HG02610 (cell line): ENCODE measurements around the gene MAP6.

Source experiments
- ATAC-seq: cut with Tn5 transposase; IDR thresholded peaks from one replicate; pipeline ENCODE4 v1.9.1; 2021; ENCODE audit warnings: mild to moderate bottlenecking, moderate library complexity; ENCODE audit not compliant: unreplicated experiment

The MAP6 gene

DNA sequence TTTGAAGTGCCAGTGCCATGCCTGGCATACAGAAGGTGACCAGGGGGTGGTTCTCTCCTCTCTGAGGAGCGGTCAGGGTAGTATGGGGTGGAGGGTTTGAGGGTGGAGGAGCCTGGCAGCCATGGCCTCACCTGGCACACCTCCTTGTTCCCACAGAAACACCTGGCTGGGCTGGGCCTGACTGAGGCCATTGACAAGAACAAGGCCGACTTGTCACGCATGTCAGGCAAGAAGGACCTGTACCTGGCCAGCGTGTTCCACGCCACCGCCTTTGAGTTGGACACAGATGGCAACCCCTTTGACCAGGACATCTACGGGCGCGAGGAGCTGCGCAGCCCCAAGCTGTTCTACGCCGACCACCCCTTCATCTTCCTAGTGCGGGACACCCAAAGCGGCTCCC lies 97.2 kb downstream of the MAP6 start:
- no peak for ATAC-seq

DNA sequence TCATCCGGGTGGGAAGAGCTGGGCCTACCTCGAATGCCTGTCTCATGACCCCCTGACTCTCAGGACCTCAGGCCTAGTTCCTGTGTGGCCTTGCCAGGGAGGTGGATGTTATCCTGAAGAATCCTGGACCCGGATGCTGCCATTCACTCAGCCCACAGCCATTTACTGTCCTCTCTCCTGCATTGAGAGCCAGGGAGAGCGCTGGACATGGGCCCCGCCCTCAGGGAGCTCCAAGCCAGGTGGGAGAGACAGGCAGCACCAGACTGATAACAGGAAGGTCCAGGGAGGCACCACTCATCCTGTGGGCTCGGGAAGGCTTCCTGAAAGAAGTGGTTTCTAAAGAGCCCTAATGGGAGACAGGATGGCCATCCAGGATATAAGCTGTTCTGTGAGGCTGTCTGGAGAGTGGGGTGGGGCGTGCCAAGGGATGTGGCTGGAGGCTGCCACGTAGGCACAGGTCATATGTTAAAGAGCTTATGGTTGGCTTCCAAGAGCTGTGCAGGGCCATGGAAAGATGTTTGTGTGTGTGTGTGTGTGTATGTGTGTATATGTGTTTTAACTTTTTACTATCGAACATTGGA lies 98.2 kb downstream of the MAP6 start:
- ATAC-seq, result no peak

DNA sequence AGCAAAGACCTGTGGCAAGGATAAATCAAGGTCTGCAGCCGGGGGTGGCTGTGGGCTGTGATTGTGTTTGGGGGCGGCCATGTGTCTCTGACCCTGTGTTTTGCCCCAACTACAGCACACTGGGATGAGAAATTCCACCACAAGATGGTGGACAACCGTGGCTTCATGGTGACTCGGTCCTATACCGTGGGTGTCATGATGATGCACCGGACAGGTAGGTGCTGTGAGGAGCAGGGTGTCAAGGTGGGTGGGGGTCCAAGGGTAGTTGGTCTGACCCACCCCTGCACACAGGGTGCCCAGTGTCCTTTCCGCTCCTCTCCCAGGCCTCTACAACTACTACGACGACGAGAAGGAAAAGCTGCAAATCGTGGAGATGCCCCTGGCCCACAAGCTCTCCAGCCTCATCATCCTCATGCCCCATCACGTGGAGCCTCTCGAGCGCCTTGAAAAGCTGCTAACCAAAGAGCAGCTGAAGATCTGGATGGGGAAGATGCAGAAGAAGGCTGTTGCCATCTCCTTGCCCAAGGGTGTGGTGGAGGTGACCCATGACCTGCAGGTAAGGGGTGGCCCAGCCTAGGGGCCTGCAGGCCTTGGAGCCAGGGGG lies 100.1 kb downstream of the MAP6 start:
- ATAC-seq, result no peak

DNA sequence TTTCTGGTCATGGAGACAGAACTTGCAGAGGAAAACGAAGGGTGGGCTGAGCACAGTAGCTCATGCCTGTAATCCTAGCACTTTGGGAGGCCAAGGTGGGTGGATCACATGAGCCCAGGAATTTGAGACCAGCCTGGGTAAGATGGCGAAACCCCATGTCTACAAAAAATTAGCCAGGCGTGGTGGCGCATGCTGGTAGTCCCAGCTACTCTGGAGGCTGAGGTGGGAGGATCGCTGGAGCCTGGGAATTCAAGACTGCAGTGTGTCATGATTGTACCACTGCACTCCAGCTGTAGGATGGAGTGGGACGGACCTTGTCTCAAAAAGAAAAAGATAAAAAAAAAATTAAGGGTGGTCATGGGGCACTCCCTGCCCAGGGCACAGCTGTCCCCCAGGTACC lies 100.9 kb downstream of the MAP6 start:
- ATAC-seq, result no peak

DNA sequence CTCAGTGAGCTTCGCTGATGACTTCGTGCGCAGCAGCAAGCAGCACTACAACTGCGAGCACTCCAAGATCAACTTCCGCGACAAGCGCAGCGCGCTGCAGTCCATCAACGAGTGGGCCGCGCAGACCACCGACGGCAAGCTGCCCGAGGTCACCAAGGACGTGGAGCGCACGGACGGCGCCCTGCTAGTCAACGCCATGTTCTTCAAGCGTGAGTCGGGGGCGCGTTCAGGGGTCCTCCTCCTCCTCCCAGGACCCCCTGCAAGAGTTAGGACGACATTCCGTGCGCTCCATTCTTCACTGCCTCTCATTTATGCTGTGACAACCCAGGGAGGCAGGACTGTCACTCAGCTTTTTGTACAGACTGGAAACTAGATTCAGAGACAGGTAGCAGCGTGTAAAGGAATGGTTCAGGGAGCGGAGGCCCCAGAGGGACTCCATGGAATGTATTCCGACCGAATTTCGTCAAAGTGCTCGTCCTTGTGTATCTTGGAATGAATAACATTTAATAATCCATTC lies 102.0 kb downstream of the MAP6 start:
- ATAC-seq, result no peak

DNA sequence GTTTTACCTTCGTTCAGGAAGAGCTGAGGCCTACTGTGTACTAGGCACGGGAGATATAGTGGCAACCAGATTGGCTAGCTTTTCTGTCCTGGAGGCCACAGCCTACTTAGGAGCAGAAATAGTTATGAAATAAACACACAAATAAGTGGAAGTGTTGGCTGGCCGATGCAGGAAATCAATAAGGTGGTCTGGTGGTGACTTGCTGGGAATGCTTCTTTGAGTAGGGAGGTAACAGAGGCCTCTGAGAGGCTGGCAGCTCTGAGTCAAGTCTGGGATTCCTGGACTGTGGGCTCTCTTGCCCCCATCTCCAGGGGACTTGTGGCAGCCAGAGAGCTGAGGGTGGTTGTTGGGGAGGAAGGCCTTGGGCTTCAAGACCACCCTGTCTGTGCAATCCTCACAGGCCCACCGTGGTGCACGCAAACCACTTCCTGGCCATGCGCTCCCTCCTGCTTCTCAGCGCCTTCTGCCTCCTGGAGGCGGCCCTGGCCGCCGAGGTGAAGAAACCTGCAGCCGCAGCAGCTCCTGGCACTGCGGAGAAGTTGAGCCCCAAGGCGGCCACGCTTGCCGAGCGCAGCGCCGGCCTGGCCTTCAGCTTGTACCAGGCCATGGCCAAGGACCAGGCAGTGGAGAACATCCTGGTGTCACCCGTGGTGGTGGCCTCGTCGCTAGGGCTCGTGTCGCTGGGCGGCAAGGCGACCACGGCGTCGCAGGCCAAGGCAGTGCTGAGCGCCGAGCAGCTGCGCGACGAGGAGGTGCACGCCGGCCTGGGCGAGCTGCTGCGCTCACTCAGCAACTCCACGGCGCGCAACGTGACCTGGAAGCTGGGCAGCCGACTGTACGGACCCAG lies 102.7 kb downstream of the MAP6 start:
- ATAC-seq, result no peak

DNA sequence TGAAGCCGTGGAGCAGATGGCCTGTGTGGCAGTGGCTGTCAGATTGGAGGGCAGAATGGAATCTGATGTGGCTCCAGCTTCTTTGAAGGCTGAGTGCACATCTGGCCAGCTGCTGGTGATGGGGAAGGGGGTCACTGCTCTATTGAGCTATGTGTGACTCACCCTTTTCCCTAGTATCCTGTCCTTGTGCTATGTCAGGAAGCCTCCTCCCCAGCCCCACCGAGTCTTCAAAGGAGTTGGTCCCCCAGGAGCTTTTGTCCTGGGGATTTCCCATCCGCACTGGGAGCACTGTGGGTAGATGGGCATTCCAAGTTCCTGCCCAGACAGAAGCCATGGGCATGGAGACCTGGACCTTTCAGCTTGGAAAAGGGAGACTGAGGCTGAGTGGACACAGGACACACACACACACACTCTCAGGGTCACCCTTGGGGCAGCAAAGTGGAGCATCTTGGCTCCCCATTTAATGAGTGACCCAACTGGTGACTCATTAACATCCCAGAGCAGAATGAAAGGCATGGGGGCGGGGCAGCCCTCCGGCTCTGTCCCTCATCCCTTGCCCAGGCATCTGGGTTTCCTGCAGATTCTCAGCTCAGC lies 103.5 kb downstream of the MAP6 start:
- ATAC-seq, result no peak

DNA sequence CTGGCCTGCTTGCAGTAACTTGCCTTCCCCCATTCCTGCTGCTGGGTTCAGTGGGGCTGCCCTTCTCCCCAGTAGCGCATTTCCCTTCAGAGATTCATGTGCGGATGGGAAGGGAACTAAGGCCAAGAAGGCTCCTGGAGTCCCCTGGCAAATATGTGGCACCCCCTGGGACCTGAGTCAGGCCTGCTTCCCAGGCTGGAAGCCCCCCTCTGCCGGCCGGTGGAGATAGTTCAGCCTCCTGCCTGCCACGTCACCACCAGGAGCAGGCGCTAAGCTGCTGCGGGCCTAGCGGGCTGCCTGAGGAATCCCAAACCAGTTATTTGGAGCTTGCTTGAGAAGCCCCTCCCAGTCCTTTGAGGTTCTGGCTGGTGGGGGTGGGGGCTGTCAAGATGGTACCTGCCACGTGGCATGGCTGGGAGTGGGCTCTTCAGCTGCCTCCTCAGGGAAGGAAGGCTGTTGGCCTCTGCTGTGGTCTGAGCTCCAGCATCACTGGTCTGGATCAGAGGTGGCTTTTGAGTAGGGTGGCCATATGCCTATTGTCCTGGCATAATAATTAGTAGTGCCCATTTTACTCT lies 104.8 kb downstream of the MAP6 start:
- no peak for ATAC-seq

DNA sequence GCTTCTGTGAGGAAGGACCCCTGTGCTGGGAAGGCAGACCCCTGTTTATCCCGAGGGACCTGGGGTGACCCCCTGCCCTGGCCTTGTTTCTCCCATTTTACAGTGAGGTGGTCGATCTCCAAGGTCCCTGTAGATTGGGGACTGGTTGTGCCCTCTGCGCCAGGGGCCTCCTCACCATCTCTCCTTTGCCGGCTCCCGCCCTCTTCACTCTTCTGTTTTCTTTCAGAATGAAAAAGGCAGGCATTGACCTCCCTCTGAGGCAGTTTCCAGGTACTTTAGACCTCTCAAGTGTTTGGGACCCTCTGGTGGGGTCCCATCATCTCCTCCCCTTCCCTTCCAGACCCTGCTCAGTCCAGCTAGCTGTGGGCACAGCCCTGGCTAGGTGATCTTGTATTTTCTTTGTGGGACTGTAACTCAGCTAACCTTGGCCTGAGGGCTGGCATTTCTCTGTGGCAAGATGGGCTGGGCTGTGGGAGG lies 105.3 kb downstream of the MAP6 start:
- no peak for ATAC-seq

DNA sequence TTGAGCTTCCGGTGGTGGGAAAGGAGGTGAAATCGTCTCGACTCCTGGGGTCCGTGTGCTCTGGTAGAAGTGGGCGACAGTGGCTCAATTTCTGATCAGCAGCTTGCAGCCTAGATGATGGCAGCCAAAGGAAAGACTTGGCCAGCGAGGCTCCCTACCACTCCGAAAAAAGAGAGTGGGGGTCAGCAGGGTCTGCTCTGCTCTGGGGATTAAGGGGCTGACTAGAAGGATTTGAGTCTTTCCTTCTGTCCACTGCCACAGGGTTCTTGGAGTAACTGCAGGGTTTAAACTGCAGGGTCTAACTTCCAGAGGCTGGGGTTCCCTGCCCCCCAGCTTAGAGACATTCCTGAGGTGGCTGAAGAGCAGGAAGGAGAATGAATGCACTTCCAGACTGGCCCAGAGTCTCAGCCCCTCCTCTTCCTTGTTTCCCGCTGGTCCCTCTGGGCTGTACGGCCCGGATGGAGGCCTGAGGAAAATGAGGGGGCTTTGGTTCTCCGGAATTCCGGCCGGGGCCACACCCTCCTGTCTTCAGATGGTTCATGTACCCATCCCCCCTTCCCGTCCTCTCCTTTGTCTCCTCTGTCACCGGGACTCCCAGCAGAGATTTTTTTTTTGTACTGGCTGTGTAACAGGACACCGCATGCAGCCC lies 105.9 kb downstream of the MAP6 start:
- ATAC-seq, result no peak

DNA sequence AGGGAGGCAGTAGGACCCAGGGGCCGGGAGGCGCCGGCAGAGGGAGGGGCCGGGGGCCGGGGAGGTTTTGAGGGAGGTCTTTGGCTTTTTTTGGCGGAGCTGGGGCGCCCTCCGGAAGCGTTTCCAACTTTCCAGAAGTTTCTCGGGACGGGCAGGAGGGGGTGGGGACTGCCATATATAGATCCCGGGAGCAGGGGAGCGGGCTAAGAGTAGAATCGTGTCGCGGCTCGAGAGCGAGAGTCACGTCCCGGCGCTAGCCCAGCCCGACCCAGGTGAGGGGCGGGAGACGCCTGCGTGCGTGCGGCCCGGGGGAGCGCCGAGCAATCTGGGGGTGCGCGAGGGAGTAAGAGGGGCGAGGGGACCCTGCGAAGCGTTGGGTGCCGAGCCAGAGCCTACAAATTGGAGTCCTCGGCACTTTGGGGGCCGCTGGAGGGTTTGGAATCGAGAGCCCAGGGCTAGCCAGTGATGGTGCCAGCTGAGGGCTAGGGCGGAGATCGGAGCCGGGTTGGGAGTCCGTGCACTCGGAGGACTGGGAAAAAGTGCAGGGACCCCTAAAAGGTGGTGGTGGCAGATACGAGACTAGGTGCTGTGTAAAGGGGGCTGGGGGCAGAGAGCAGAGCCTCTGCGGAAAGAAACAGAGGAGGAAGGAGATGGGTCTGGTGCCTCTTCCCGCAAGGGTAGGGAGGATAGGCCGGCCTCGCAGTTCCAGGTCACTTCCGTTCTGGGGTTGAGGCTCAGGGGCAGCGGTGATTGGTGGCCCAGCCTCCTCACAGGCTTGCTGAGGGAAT lies 106.6 kb downstream of the MAP6 start, which contains the start of gene SERPINH1:
Gene SERPINH1 (plus strand): TSS at position 206 of the 788 bp plus-strand sequence. CDS start 4,097 bp downstream, outside the sequence.
- ATAC-seq, result peak; percentile 78

DNA sequence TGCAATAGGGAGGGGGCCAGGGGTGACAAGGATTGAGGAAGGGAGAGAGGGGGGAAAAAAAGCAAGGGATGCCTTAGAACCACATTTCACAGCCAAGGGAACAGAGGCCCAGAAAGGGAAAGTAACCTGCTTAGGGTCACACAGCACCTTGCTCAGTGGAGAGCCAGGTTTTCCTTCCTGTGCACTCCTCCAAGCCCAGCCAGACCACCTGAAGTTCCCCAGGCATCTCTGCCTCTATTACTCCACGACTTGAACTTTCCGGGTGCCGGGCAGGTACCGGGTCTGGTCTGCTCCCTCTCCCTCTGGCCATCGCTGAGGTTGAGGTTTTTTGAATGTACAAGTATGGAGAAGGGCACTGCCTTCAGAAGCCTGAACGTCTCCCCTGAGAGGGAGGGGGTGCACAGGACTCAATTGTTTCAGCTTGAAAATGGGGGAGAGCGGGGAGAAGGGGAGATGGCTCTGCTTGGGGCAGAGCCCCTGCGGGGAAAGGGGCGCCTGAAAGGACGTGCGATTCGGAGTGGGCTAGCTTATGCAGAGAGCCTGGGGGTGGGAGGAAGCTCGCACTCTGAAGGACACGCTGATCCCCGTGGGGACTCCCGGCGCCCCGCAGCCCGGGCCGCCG lies 107.3 kb downstream of the MAP6 start:
- ATAC-seq, result no peak

DNA sequence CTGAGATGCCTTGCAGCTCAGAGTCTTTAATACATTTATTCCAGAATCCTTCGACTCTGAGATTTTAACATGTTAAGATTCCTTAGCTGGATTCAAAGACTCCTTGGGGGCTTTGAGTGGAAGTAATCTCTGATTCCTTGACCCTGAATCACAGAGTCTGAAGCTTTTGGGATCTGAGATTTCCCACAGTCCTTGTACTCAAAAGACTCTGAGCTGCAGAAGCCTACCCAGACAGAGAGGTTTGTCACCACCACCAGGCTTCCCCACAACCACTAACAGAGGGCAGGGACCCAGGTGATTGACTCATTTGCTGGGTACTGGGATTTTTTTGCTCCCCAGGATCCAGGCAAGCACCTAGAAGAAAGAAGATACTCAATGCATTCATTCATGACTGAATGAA lies 108.2 kb downstream of the MAP6 start:
- ATAC-seq, result no peak

DNA sequence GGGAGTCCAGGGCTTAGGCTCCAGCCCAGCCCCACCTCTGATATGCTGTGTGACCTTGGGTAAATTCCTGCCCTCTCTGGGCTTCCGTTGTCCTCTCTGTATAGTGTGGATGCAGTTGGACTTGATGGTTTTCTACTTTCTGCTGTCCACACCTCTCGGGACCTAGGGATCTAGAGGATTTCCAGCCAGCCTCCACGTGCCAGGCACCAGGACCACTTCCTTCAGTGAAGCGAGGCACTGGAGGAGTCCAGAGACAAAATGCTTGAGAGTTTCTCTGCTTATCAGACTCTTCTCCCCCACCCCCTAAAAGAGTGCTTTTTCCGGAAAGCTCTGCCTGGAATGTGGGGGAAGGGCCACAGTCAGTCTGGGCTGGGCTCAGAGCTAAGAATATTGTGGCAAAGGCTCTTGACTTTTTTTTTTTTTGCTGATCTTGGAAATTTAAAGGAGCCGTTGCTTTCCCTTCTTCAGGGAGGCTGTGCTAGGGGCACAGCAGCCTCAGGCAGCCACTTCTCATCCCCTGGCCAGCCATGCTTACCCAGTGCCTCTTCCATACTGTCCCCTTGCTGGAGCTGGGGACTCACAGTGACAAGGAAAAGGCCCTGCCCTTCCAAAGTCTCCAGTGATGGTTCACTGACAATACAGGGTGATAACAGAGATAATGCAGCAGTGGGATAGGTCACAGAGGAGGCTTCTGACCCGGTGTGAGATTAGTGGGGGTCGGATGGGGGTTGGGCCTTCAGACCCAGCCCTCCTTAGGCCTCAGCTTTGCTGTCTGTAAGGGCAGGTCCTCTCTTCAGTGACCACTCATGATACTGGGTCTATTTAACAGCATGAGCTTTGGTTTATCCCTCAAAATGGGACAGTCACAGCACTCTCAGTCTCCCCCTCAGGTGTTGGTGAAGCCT lies 109.6 kb downstream of the MAP6 start:
- no peak for ATAC-seq

DNA sequence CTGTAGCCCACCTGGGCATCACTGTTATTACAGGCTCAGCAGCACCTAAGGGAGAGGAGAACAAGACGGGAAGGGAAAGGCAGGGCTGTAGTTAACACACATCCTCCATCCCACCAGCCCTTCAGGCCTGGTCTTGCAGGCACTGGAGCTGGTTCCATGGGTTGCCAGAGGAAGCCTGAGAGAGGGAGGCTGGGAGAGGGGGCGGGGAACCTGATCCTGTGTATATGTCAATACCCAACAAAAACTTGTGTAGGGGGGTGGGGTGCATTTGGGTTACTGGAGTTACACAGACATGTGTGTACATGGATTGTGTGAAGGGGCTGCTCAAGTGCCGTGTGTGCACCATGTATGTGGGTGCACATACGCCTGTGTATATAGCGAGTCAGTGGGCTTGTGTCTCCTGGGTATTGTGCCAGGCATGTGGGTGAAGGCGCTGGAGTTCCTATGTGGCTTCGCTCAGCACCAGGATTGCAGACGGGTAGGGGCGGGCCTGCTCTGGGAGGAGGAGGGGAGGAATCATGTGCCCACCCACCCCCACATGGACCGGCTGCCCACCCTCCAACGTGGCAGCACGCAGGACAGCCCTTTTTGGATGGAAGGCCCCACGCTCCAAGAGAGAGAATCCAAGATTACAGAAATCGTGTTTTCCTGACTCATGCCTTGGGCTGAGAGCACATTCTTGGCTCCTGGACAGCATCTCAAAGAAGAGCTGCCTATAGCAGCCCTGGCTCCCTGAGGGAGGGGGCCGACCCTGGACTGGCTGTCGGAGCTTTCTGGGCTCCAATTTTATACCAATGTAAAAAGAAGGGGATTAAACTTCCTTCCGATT lies 111.0 kb downstream of the MAP6 start:
- ATAC-seq, result no peak

DNA sequence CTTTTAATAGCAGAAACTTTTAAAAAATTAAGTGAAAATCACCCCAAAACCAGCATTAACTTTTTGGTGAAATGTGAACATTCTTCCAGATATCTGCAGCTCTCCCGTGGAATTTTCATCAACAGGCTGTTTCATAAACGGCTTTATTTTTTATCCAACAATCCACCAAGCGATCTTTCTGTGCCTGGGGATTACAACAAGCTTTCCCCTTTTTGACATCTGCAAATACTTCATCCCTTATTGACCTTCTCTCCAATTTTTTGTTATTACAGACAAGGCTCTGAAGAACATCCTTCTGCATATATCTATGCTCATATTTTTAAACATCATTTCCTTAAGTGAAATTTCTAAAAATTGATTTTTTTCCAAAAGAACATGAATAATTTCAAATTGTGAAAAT lies 112.6 kb downstream of the MAP6 start:
- no peak for ATAC-seq

DNA sequence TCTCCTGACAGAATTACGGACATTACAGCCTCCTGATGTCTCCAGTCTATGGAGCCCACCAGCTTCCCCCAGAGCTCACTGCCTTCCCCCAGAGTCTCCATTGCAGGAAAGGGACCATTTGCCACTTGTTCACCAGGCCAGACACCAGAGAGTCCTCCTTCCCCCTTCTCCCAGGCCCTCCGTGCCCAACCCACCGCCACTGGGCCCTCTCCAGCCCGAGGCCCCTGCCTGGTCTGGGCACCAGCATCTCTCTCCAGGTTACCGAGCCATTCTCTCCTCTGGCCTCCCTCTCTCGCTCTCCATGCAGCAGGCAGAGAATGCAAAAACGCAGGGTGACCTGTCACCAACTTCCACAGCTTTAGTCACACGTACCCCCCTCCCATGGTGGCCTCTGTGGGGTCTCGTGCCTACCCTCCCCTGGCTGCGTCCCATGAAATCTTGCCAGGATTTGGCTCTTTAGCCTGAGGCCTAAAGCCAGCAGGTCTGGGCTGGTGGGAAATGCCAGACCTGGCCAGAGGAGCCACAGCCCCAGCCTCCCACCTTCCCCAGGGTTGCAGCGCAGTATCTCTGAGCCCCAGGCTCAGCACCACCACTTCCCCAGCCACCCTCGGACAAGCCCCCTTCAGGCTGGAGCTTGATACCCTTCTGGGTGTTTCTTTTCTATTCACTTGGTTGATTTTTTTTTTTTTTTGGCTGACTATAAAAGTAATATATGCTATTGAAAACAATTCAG lies 113.6 kb downstream of the MAP6 start:
- no peak for ATAC-seq
